Subcutaneous adipose tissue (tissue), 4 donors: ENCODE measurements around the gene FAM222A. TPM values are rescaled to one million over a fixed set of nuclear protein-coding genes. Genes with fewer than 3 reads are reported as not detected.

Source experiments
- total RNA-seq, 4 donors: library from RNA; depleted of rRNA; stranded (reverse); fragments of >200 nt; gene quantifications; one replicate each; pipeline ENCODE4 v1.1.0, GENCODE V29; 2016
- TF ChIP-seq, protein P1 (sequence below): fragments of 450-650 bp; IDR thresholded peaks from one replicate; pipeline ENCODE4 v1.5.1; 2016; ENCODE audit warnings: low read depth, mild to moderate bottlenecking, control low read depth, antibody characterized with exemption, moderate library complexity

FAM222A gene
- total RNA-seq, 4 donors from 2014 or later, result 0.49 to 0.75 TPM; not detected in 2

GRCh38 chr12:109732321-109733305 lies 19.0 kb downstream of the FAM222A start:
- TF ChIP-seq, protein P1, sequence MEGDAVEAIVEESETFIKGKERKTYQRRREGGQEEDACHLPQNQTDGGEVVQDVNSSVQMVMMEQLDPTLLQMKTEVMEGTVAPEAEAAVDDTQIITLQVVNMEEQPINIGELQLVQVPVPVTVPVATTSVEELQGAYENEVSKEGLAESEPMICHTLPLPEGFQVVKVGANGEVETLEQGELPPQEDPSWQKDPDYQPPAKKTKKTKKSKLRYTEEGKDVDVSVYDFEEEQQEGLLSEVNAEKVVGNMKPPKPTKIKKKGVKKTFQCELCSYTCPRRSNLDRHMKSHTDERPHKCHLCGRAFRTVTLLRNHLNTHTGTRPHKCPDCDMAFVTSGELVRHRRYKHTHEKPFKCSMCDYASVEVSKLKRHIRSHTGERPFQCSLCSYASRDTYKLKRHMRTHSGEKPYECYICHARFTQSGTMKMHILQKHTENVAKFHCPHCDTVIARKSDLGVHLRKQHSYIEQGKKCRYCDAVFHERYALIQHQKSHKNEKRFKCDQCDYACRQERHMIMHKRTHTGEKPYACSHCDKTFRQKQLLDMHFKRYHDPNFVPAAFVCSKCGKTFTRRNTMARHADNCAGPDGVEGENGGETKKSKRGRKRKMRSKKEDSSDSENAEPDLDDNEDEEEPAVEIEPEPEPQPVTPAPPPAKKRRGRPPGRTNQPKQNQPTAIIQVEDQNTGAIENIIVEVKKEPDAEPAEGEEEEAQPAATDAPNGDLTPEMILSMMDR, result no peak

DNA sequence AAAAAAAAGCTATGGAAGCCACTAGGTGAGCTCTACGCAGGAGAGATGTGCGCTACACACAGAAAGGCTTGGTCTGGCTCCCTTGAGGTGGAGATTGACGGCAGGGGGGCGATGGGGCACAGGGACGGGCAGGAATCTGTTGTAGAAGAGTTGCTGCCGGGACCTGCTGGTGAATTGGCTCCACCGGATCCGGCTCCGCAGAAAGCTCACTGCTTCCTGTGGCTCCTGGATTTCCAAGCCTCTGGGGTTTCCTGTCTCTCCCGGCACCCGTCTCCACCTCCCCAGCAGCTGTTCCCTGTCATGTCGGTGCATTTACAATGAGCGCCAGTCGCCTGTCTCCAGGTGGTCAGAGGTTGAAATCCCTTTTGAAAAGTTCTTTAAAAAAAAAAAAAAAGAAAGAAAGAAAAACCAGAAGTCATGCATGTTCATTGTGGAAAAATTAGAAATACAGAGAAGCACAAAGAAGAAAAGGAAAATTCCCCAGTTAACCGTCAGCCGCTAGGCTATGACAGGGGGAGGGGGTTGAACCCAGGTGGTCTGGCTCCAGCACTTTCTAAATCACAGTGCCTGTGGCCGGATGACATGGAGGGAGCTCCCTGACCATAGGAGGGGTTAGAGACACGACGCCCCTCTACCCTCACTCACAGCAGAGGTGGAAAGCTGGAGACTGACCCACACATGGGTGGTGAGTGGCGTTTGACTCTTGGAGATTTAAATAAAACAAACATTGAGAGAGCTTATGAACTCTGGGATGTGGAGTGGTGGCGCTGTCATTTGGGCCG lies 20.8 kb downstream of the FAM222A start:
- TF ChIP-seq, protein P1, result no peak

DNA sequence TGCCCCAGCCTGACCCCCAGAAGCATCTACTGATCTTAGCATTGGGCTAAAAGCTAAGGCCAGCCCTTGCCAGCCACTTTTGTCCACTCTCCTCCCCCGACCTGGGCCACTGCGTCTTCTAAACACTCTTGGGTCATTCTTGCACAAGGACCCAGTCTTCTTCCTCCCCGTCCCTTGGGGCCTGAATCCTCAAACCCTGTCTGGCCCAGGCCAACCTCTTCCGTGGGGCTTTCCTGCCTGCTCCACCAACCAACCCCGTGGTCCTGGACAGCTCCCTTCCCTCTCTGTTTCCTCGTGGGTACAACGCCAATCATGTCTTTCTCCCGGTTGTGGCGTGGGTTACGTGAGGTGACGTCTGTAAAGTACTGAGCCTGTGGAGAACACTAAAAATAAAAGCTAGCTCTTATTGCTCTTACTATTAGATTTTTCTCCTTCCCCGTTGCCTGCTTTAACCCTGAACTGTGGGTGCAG lies 21.5 kb downstream of the FAM222A start:
- TF ChIP-seq, protein P1, result no peak

GRCh38 chr12:109735825-109736551 lies 22.4 kb downstream of the FAM222A start:
- TF ChIP-seq, protein P1, result no peak

- TF ChIP-seq, protein P1, result no peak
Measured at GRCh38 chr12:109736552-109737108, 23.0 kb downstream of the FAM222A start.

DNA sequence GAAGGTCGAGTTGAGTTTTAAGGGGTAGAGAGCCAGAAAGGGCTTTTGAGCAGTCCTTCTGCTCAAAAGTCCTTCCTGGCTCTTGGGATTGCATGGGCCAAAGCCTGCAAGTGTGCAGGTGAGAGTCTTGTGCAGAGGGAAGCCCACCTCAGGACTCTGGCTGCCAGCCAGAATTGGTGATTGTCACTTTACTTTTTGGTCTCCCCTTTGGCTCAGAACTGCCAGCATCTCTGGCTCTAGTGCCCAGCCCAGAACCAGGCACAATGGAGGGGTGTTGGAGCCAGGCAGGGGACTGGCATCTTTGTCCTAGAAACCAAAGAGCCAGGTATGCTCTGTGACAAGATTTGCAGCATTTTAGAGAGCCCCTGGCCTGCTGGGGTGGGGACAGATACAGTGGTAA lies 23.5 kb downstream of the FAM222A start:
- TF ChIP-seq, protein P1, result no peak
